ENCODE results near the gene METTL9.
A peak's percentile ranks its signal among the peaks of the same experiment; 100 is the strongest.
"Not testable (repeated sequence)": the region's sequence is repeated elsewhere in the genome, so short reads cannot be mapped to it uniquely, and the experiment has no call there.

Gene METTL9

DNA sequence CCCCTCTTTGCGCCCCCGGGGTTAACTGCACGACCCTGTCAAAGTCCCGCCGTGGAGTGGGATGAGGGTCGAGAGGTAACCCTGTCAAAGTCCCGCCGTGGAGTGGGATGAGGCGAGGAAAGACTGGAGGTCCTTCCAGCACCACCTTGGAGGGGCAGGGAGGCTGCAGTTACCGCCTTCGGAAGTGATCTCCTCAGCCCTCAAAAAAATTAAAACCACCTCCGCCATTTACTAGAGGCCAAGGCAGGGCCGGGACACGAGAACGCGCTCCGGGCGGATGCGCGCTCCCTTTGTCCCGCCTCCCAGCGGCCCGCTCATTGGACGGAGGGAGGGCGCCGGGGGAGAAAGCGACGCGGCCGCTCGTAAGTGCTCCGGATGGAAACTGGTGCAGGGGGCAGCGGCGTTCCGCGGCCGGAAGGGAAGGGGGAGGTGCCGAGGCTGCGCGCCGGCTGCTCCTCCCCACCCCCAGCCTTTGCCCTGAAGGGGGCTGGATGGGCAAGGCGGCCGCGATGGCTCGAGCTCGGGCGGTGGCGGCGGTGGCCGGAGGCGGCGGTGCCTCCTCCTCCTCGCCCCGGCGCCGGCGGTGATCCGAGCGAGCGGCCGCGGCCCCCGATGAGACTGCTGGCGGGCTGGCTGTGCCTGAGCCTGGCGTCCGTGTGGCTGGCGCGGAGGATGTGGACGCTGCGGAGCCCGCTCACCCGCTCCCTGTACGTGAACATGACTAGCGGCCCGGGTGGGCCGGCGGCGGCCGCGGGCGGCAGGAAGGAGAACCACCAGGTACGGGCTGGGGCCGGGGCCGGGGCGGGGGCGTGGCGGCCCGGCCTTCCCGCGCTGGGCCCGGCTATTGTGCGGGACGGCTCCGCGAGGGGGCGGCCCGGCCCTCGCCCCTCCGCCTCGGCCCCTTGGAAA lies at the start of gene METTL9:
Gene METTL9 (plus strand): TSS at position 456 of the 909 bp plus-strand sequence. CDS start 157 bp downstream, at position 613.
- peak; percentile 89 to 93 (median 89) for DNase-seq (ENCODE audit: low read depth in 3 of 3)

DNA sequence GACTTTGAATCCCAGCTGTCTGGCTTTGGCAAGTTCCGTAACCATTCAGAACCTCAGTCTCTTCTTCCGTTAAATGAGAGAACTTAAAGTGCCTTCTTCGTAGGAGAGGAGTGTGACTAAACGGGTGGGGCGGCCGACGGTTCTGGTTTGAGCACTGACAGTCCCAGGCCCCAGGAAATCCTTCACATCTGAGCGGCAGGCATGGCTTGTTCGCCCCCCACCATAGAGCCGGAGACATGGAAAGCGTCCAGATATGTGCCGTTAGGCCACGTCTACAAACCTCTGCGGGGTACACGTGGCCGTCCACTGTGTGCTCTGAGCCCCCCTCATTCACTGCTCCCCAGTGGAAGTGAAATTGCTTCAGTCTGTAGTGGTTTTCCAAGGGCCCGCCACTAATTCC lies 49.4 kb upstream of the METTL9 start:
- not testable (repeated sequence) for DNase-seq (ENCODE audit: low read depth in 3 of 3)

DNA sequence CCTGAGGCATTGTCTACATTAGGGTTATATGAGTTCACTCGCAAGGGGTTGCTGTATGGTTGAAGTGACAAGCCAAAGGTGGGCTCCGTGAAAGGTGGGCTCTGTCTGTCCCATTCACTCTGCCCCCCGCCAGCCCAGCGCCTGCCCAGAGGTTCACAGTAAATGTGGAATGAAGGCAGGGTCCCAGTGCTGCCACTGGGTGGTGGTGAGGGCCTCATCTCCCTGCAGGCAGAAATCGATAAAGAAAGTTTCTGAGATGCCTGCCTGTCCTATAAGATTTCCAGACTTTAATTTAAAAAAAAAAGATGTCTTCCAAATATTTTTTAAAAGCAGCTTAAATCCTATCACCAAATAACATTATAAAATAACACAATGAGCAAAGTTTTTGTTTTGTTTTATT lies 48.9 kb upstream of the METTL9 start:
- not testable (repeated sequence) for DNase-seq (ENCODE audit: low read depth in 3 of 3)

DNA sequence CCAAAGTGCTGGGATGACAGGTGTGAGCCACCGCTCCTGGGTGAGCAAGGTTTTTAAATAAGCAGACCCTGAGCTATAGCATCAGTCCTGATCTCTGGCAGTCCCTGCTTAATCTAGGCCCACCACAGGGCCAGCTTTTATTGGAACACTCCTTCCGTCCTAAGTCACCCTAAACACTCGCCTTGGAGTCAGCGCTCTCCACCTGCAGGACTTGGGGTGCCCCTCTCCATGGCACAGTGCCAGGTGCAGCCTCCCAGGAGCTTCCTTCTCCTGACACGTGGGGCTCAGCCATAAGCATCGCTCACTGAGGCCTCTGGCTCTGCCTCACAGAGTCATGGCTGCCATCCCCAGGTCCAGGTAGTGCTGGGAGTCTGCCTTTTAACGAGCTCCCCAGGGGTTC lies 48.3 kb upstream of the METTL9 start:
- not testable (repeated sequence) for DNase-seq (ENCODE audit: low read depth in 3 of 3)

DNA sequence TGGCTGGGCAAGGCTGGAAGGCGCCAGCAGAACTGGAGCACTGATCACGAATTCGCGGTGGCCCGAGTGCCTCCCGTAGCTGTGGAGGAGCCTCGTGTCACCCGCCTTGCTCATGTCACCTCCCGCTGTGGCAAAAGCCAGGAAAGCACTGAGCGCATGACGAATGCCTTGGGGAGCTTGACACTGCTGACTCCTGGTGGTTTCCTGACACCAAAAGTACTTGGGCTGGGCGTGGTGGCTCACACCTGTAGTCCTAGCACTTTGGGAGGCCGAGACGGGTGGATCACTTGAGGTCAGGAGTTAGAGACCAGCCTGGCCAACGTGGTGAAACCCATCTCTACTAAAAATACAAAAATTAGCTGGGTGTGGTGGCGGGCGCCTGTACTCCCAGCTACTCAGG lies 47.8 kb upstream of the METTL9 start:
- not testable (repeated sequence) for DNase-seq (ENCODE audit: low read depth in 3 of 3)

DNA sequence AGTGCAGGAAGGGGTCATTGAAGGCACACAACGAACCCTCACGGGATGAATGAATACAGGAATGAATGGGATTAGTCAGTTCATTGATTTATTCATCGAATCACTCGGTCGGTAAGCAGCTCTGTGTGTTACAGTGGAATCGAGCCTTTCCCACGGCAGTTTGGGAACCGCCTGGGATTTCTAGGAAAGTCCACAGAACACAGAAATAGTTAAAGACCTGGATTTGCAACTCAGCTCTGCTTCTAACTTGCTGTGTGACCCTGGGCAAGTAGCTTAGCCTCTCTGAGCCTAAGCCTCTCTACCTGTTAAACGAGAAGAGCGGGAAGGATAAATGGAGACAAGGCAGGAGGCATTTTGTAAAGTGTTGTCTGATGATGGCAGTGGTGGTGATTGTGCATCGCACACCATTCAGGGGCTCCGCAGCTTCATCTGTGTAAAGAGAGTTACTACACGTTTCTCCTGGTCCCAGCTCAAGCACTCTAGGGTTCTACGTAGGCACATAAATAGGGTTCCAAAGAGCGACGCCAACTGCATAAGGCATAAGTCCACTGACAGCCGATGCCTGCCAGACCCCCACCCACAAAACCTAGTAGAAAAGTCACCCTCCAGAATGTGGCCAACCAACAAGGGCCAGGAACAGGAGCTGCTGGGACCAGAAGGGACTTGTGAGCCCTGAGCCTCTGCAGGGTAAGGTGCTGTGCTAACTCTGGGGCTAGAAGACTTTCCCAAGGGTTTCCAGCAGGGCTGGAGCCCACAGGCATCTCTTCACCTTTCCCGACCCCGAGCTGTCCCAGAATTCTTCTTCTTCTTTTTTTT lies 45.7 kb upstream of the METTL9 start:
- not testable (repeated sequence) for DNase-seq (ENCODE audit: low read depth in 3 of 3)

DNA sequence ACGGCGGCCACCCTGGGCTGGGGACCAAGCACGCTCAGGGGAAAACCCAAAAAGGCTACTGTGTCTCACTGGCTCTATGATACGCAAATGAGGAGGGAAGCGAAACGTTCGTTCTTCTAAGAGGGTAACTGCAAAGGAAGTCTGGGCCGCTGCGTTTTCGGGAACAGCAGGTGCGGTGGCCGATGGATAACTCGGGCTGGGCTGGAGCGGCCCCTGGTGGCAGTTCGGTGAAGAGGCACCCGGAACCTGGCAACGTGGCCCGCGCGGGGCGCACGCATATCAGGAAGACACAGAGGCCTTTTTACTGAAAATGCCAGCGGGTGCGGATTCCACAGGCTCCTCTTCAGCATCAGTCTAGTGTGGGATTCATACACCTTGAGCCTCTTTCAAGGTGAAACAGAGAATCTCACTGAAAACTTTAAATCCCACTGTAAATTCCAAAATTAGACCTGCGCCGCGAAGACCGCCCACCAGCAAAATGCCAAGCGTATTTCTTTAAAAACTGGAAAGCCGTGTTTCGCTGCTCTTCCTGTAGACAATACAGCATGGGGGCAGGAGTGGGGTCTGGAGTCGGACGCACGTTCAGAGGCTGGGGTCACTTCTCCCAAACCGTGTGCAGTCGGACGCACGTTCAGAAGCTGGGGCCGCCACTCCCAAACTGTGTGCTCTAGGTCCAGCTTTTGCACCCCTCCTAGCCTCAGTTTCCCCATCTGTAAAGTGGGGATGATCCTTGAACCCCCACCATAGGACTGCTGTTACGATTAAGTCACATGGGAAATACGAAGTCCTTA lies 44.4 kb upstream of the METTL9 start:
- peak; percentile 89 to 95 (median 91) for DNase-seq (ENCODE audit: low read depth in 3 of 3)

DNA sequence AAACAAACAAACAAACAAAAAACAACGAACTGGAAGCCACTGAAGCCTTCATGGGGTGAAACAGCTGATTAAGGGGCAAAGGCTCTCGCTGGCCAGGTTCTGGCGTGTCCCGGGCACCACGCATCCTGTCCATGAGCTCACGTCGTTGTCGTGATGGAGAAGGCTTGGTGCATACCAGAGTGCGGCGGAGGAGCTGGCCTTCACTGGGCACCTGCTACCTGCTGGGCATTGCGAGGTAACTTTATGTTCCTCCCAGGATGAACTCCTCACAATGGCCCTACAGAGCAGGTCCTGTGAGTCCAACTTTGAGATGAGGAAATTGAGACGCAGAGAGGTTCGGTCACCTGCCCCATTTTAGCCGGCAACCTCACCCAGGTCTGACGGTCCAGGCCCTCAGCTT lies 43.8 kb upstream of the METTL9 start:
- DNase-seq (ENCODE audit: low read depth in 3 of 3) = not testable (repeated sequence)

DNA sequence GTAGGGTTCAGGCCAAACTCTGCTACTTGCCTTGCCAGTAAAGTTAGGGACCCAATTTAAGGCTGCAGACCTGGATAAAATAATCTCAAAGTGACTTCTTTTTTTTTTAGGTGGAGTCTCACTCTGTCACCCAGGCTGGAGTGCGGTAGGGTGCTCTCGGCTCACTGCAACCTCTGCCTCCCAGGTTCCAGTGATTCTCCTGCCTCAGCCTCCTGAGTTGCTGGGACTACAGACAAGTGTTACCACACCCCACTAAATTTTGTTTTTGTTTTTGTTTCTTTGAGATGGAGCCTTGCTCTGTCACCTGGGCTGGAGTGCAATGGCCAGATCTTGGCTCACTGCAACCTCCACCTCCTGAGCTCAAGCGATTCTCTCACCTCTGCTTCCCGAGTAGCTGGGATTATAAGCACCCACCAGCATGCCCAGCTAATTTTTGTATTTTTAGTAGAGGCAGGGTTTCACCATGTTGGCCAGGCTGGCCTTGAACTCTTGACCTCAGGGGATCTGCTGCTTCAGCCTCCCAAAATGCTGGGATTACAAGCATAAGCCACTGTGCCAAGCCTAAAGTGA lies 43.3 kb upstream of the METTL9 start:
- not testable (repeated sequence) for DNase-seq (ENCODE audit: low read depth in 3 of 3)

DNA sequence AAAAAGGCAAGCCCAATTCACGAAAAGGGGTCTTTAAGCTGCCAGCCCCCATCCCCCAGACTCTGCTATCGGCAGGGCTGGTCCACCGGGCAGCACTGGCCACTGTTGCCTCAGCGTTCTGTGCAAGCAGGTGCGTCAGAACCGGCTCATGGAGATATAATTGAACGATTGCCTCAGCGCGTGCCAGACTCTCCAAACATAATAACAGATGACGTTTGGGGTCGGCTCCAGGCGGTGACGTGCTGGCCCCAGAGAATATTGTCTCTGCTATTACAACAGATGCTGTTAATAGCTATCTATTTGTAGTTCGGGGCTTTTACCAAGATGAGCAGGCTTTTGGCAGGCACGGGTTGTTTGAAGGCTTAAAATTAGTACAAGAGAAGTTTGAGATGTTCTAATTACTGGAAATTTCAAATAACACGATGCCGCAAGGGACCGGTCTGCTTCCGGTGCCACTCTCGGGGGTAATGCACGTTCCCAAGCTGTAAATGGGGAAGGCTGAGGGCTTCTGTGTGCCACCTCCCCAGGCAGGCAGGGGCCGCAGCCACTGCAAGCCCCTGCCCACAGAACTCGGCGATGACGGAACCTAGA lies 42.6 kb upstream of the METTL9 start:
- DNase-seq (ENCODE audit: low read depth in 3 of 3) = not testable (repeated sequence)

DNA sequence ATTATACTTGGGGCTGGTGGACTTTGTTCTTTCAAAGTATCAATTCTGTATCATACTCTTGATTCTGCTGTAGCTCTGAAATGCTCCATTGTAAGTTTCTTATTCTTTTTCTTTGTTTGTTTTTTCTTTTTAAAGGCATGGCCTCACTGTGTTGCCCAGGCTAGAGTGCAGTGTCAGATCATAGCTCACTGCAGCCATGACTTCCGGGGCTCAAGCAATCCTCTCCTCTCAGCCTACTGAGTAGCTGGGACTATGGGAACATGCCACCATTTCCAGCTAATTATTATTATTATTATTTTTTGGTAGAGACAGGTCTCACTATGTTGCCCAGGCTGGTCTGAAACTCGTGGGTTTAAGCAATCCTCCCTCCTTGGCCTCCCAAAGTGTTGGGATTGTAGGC lies 38.9 kb upstream of the METTL9 start:
- no peak for DNase-seq (ENCODE audit: low read depth in 3 of 3)

DNA sequence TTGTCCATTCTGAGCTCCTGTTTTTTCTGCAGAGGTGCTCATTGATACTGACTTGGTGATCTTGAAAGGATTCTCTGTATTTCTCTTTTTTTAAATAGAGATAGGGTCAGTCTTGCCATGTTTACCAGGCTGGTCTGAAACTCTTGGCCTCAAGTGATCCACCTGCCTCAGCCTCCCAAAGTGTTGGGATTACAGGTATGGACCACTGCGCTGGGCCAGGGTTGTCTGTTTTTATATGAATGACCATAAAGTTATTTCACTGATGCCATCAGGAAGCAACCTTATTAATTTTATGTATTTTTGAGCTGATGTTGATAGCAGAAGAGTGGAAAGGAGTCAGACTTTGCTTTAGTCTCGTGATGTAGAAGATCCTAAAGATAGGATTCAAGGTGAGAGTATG lies 35.7 kb upstream of the METTL9 start:
- DNase-seq (ENCODE audit: low read depth in 3 of 3) = no peak

DNA sequence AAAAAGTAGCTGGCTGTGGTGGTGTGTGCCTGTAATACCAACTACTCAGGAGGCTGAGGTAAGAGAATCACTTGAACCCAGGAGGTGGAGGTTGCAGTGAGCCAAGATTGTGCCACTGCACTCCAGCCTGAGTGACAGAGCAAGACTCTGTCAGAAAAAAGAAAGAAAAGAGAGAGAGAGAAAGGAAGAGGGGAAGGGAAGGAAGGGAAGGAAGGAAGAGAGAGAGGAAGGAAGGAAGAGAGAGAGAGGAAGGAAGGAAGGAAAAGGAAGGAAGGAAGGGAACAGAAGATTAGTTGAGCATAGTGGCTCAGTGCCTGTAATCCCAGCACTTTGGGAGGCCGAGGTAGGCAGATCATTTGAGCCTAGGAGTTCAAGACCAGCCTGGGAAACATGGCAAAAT lies 35.0 kb upstream of the METTL9 start:
- not testable (repeated sequence) for DNase-seq (ENCODE audit: low read depth in 3 of 3)

DNA sequence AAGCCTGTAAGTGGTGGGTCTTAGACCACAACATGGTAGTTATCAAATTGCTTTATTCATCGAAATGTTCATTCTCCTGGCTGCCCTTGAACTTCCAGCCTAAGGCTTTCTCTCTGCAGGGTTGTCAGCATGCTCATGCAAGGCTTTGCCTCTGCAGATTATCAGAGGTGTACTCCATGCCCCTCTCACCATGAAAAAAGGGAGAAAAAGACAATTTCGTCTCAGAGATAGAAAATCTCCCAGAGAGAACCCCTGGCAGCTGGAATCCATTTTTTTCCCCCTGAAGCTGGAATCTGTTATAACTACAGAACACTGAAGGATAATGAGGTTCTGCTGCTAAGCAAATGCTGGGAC lies 33.9 kb upstream of the METTL9 start:
- no peak for DNase-seq (ENCODE audit: low read depth in 3 of 3)

DNA sequence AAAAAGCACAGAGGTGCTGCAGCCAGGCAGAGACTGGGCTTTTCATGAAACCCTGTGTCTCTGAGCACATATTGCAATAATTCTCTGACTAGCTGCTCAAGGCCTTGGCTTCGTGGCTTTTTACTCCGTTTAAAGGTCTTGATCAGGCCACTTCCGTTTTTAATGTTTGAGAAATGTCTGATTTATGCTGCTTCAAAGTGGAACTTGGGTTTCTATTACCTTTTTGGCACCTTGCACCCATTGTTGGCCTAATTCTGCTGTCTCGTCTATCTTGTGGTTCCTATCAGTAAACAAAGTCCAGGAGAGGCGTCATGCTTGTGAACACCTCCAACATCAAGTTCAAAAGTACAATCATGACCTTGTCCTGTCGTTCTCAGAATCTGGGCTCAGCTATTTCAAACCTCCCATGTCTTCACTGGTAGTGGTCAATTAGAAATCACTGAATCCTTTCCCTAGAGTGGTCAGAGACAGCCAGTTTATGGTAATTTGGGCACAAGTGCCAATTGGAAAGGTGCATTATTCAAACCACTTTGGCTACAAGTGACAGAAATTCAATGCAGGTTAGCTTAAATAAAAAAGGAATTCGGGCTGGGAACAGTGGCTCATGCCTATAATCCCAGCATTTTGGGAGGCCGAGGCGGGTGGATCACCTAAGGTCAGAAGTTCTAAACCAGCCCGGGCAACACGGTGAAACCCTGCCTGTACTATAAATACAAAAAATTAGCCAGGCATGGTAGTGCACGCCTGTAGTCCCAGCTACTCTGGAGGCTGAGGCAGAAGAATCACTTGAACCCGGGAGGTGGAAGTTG lies 33.3 kb upstream of the METTL9 start:
- DNase-seq (ENCODE audit: low read depth in 3 of 3) = no peak

DNA sequence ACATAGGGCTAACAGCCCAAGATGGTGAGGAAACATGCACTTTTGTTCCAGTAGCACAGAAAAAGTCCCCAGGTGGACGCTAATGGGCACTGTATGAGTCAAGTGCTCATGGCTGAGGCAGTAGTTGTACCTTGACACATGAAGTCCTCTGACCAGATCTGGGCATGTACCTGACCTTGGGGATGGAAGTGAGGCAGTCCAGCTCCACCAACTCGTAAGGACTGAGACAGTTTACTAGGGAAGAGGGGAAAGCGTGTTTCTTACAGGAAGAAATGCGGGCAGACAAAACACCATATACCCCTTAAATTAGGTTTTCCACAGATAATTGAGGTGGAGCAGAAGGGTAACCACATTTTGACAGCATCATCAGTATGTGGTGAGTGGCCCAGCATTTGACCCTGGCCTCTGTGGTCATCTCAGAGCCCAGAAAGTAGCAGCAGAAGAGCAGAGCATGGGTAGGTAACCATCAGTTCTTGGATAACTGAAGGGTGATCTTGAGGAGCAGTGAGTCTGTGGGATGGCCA lies 32.4 kb upstream of the METTL9 start:
- no peak for DNase-seq (ENCODE audit: low read depth in 3 of 3)

DNA sequence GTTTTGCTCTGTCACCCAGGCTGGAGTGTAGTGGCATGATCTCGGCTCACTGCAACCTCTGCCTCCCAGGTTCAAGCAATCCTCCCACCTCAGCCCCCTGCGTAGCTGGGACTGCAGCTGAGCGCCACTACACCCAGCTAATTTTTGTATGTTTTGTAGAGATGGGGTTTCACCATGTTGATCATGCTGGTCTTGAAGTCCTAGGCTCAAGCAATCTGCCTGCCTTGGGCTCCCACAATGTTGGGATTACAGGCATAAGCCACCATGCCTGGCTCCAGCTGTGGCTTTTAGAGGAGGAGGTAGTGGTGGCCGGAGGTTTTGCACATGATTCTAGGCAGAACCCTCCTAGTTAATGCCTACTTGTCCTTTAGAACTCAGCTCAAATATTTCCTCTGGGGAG lies 31.9 kb upstream of the METTL9 start:
- not testable (repeated sequence) for DNase-seq (ENCODE audit: low read depth in 3 of 3)

DNA sequence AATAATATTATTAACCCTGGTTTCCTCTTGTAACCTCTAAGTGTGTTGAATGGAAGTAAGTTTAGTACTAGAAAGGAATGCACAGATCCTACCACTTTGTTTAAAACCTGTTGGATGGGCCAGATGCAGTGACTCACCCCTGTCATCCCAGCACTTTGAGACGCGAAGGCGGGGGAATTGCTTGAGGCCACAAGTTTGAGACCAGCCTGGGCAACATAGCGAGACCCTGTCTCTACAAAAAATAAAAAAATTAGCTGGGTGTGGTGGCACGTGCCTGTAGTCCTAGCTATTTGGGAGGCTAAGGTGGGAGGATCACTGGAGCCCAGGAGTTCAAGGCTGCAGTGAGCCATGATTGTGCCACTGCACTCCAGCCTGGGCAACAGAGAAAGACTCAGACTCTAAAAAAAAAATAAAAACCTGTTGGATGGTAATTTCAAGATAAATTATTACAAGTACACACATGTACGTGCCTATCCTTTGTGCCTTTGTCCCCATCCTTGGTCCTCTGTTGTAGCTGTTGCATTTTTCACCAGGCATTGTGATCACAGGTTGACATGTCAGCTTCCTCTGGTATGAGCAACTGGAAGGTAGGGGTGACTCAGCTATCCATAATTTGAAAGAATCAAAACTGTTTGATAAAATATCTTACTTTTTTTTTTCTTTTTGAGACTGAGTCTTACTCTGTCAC lies 30.7 kb upstream of the METTL9 start:
- DNase-seq (ENCODE audit: low read depth in 3 of 3) = no peak

DNA sequence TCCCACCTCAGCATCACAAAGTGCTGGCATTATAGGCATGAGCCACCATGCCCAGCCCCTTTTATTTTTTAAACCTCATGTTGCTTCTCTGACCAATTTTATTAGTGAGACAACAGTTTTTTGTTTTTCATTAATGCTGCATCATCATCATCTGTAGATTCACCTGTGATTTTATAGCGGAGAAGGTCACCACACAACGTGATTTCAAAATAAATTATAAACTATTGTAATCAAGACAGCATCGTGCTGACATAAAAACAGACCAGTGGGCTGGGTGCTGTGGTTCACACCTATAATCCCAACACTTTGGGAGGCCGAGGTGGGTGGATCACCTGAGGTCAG lies 28.7 kb upstream of the METTL9 start:
- DNase-seq (ENCODE audit: low read depth in 3 of 3) = no peak

DNA sequence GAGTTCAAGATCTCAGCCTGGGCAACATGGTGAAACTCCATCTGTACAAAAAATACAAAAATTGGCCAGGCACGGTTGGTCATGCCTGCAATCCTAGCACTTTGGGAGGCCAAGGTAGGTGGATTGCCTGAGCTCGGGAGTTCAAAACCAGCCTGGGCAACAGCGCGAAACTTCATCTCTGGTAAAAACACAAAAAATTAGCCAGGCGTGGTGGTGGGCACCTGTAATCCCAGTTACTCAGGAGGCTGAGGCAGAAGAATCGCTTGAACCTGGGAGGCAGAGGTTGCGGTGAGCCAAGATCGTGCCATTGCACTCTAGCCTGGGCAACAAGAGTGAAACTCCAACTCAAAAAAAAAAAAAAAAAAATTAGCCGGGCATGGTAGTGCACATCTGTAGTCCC lies 25.9 kb upstream of the METTL9 start:
- not testable (repeated sequence) for DNase-seq (ENCODE audit: low read depth in 3 of 3)

Data from stimulated activated CD4-positive, alpha-beta T cell treated with anti-CD3 and anti-CD28 coated beads, TNF-alpha, amount 100 ng/mL, for 24 hours (primary cell).